HG03558 (cell line): ENCODE data around the gene CLEC1B.
"Not testable (repeated sequence)": the region's sequence is repeated elsewhere in the genome, so short reads cannot be mapped to it uniquely, and the experiment has no call there.

Experiments
- ATAC-seq: cut with Tn5 transposase; IDR thresholded peaks from one replicate; pipeline ENCODE4 v1.9.1; 2021; ENCODE audit warnings: moderate number of reproducible peaks; ENCODE audit not compliant: unreplicated experiment; ENCODE audit errors: extremely low read depth

Gene CLEC1B

DNA sequence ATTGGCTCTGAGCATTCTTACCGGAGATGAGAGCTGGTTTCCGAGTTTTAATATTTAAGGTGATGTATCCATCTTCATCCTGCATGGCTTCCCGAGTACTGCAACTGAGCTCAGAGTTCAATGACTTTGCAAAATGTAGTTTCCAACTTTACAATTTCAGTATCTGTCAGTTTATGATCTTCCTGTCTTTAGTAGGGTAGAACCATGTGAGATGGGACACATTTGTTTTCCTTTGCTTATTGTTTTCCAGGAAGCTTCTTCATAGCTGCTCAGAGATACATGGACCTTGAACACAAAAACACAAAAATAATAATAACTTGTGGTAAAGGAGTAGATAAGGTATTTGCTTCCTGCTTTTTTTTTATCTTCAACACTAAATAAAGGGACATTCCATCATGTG, at the start of gene CLEC1B:
Gene CLEC1B, minus strand, starts transcription at position 106 of the 400 bp plus-strand sequence. Its CDS starts 21 bp downstream, at position 85.
- no peak for ATAC-seq

DNA sequence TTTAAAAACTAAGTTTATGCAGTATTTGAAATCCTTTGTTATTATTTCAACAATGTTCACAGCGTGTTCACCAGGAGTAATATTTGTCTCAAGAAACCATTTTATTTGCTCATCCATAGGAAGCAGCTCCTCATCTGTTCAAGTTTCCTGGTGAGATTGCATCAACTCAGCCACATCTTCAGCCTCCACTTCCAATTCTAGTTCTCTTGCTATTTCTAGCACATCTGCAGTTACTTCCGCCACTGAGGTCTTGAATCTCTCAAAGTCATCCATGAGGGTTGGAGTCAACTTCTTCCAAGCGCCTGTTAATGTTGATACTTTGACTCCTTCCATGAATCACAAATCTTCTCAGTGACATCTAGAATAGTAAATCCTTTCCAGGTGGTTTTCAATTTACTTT, 49.6 kb upstream of the CLEC1B start:
- ATAC-seq: no peak

DNA sequence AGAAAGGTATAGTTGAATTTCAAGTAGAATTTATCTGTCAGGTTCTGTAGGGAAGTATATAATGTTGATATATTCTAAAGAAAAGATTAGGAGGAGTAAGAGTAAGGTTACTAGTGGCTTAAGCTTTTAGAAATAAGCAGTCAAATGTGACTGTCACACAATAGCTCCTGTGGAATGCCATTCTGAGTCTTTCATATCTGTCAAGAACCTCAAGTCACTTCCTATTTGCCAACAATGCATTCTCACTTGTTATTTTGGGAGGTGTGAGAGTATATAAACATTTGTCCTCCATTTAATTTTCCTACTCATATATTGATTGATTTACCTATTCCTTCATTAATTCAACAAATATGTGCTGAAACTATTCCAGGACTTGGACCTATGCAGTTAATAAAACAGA, 43.2 kb upstream of the CLEC1B start:
- ATAC-seq: no peak

DNA sequence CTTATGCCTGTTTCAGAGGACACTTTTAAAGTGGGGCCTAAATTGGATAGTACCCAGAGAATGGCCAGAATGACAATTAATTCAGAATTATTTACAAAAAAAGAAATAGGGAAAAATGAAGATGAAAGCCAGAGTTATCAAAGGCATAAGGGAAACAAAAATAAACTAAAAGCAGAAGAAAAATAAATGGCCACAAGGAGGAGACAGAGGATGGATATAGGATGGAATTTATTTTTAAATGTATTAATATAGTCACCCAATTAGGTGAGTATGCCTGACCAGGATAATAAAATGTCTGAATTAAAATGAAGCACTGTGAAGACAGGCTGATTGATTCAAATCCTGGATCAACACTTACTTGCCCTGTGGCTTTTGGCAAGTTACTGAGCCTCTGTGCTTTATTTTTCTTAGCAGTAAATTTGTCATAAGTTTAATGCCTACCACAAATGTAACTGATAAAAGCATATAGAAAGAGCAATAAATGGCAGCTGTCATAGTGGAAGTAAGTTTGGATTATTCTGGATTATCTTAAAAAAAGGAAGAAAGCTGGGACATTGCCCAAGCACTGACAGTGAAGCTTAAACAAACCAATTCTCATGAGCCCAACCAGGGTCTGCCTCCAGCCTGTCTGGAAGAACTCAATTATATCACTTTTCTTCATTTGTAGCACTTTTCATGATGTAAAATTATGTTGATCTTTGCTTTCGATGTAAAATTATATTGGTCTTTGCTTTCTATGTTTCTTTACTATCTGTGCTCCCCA, 35.0 kb upstream of the CLEC1B start:
- no peak for ATAC-seq

DNA sequence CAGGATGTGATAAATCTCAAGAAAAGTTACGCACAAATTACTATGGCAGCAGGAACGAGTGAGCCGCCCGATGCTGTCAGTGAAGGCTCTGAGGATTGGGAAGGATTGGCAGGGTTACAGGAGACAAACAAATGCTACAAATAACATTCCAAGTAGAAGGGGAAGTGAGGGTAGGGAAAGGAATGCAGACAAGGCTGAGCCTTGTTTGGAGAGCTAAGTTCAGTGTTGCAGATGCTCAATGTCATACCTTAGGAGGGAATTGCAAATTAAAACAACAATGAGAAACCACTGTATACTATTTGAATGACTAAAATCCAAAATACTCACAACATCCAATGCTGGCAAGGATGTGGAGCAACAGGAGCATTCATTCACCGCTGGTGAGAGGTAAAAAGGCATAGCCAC, 32.9 kb upstream of the CLEC1B start:
- no peak for ATAC-seq

DNA sequence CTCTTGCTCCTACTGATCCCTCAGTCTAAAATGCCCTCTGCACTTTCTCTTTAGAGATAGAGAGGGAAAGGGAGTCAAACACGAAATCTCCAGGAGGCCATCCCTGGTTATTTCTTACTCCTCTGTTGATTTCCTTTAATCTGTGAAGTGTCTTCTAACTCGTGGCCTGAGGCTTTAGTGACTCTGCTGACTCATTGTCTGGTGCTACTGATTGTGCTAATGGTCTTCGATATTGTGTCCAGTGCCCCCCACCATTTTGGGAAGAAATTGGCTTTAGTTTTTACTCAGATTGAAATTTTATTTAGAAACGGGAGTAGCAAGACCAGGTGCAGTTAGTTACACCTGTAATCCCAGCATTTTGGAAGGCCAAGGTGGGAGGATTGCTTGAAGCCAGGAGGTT, 32.4 kb upstream of the CLEC1B start:
- no peak for ATAC-seq

DNA sequence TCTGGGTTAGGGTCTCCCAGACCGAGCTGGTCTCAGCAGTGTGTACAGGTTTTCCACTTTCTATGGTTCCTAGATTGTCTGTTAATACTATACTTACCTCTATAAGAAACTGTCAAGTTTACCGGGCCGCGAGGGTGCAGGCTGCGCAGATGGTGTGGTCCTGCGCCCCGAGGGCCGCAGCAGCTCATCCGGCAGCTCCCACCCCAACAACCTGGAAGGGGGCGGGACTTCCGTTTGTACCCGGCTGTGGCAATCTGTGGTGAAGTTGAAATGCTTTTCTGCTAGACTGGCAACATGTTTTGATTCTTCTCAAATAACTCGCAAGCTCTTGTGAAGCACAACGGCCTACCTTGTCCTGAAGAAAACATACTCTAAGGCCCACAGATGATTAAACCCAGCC, 31.5 kb upstream of the CLEC1B start, which contains the start of gene CLEC9A:
Gene CLEC9A, plus strand, starts transcription at position 237 of the 400 bp plus-strand sequence. CDS start 22,006 bp downstream, outside the sequence.
- ATAC-seq: no peak

DNA sequence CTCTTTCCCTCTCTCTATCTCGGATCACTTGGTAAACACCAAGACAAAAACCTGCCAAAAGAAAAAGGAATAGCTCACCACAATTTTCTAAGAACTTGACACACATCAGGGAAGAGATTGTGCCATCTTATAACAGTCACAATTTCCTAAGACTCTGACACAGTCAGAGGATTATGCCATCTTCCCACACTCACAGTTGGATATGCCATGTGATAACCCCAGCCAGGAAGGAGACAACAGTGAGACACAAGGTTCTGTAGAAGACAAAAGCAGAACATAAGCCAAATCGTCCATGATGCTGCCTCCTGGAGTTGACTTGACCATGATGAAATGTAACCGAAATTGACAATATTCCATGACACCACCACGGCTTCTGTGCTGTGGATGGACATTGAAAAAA, 28.8 kb upstream of the CLEC1B start:
- no peak for ATAC-seq

DNA sequence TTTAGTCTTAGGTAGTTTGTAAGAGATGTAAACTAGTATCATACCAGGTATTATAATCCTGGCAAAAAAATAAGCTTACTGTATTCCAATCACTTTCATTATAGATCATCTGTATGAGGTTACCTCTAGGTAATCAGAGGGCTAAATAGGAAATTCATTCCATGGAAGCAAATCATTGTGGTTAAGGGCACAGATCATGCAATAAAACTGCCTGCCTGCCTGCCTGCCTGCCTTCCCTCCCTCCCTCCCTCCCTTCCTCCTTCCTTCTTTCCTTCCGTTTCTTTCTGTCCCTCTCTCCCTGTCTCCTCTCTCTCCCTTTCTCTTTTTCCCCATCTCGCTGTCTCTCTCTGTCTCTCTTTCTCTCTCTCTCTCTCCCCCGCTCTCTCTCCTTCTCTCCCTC, 28.4 kb upstream of the CLEC1B start:
- no peak for ATAC-seq

DNA sequence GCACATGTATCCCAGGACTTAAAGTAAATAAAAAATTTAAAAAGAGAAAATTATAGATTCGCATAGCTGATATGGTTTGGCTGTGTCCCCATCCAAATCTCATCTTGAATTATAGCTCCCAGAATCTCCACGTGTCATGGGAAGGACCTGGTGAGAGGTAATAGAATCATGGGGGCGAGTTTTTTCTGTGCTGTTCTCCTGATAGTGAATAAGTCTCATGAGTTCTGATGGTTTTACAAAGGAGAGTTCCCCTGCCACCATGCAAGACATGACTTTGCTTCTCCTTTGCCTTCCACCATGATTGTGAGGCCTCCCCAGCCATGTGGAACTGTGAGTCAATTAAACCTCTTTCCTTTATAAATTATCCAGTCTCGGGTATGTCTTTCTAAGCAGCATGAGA, 27.7 kb upstream of the CLEC1B start:
- ATAC-seq: not testable (repeated sequence)

DNA sequence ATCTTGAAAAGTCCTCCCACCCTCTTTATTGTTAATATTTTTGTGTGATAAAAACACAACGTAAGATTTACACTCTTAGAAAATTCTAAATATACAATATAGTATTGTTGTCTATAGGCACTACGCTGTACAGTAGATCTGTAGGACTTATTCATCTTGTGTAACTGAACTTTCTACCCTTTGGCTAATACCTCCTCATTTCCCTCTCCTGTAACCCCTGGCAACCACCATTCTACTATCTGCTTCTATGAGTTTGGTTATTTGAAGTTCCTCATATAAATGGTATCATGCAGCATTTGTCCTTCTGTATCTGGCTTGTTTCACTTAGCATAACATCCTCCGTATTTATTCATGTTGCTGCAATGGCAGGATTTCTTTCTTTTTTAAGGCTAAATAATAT, 26.3 kb upstream of the CLEC1B start:
- no peak for ATAC-seq

DNA sequence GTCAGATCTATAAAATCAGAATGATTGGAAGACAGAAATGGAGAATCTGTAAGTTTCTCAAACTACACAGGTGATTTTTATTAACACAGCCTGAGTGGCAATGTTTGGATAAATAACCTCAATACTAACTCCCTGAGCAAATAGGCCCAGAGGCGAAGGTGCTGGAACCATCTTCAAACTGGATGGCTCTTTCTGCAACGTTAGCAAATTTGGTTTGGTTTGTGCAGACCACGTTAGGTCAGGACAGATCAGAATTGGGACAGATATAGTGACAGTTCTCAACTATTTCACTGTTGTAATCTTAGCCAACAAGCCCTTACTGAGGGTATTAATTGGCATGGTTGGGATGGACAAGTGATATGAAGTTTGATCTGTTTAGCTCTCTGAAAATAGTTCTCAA, 22.4 kb upstream of the CLEC1B start:
- ATAC-seq: no peak

DNA sequence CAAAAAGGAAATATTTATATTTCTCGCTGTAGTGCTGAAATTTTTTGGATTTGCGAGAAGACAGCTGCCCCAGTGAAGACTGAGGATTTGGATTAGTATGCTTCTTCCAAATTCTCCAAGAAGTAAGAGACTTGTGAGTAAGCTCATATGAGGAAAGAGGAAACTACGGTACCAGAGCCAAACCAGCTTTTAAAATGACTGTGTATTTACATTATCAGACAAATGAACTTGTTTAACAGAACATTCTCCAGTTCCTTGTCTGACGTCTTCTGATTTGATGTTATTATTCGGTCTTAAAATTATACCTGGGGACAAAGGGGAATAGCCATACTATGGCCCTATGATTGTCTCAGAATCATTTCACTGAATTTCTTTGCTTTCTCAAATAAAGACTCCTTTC, 19.5 kb upstream of the CLEC1B start:
- no peak for ATAC-seq

DNA sequence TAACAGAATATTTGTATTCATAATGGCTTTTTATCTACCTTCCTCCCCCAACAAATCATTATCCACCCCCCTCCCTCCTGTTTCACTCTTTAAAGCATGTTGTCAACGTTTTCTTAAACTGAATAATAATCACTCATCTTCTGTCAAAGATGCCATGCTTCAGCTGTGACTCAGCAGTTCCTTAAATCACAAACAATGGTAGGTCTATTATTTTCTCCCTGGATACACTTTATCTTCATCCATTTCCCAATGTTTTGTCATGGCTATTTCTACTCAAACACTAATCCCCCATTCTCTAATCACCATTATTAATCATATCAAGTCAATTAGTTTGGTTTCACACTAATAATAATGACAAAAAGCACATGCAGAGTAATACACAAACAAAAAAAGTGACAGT, 18.0 kb upstream of the CLEC1B start:
- ATAC-seq: no peak

DNA sequence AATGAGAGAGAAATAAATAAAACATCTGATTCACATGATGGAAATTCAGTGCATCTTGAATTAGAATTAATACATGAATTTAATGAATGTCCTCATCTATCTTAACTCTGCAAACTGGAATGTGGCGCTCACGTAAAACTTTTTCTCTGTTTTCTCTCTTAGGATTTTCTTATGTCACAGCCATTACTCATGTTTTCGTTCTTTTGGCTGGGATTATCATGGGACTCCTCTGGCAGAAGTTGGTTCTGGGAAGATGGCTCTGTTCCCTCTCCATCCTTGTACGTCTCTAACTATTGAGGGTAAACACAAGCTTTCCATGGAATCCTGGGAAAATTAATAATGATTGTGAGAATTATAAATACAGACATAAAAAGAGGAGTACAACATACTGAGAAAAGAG, 16.5 kb upstream of the CLEC1B start:
- no peak for ATAC-seq

DNA sequence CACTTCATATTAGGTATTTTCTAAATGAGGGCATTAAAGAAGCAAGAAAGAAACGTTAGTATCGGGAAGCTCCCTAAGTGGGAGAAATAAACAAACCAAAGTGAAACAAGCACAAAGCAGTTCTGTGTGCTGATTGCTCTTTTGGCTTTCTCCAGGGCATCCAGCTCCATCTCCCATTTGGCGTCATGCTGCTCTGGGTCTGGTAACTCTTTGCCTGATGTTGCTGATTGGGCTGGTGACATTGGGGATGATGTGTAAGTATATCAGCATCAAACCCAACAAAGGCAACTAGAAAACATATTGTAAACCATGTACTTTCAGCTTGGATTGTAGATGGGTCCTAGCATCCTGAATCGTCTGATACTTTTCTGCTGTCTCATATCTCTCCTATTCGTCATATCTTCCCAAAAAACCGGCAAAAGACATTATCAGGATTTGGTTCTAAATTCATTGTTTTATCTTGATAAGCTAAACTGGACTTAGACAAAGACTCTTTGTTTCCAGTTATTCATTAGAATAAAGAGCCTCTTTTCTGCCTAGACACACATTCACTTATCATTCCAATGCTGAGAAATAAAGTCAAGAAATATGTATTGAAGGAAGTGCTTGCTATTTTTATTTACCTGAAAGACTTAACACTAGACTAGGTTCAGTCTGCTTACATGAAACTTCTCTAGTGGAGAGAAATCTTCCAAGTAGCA, 13.9 kb upstream of the CLEC1B start:
- ATAC-seq: no peak

DNA sequence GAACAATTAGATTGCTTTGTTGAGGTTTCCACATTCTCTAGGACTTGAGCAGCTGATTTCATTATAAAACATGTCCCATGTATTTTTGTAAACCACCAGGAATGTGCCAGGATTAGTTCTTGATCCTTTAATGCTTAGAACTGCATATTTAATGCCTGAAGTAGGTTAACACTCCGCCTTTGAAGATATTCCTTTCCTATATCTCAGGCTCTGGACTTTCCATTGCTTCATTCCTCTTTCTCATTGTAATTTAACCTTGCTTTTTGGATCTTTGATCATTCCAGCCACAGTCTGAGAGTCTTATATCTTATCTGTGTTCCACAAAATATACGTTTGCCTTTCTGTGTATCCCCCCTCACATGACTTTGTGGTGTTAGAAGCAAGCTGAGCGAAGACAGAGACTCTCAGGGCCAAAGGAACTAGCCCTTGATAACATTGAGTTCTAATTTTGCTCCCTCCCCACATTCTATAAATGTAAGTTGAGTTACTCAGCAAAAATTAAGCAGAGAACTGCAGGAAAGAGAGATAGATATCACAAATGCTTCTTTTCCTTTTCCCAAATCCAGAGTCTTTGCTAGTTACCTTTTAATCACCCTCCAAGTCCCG, 2.4 kb upstream of the CLEC1B start:
- no peak for ATAC-seq

DNA sequence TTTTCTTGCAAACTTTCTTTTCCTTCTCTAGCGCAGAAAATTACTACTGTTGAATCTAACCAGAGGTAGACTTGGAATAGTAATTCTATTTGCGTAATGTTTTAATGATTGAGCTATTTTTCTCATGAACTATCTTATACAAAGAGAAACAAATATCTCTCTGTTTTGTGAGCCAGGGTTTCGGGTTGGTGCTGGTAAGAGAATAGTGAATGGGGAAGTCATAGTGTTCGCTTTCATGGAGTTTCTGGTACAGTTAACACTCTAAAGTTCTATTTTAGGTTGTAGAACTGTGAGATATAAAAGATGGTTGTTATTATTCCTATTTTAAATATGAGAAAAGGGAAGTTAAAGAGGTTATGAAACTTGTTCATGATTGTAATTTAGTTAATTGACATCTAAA, 6.6 kb downstream of the CLEC1B start:
- no peak for ATAC-seq

DNA sequence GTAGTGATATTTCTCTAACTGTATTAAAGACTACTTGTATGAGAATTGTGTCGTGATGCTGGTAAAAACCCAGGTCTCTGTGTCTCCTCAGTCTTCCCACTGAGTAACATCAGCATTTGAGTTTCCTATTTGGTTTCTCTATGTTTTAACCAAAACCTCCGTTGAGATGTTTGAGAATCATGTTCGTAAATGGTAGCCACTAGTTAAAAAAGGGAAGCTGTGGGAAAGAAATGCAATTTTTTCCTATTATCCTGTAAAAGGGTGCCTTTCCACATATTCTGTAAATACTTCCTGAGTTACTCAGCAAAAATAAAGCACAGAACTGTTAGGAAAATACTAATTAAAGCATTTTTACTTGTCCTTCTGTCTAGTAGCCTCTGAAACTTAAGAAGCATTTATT, 7.0 kb downstream of the CLEC1B start:
- no peak for ATAC-seq

DNA sequence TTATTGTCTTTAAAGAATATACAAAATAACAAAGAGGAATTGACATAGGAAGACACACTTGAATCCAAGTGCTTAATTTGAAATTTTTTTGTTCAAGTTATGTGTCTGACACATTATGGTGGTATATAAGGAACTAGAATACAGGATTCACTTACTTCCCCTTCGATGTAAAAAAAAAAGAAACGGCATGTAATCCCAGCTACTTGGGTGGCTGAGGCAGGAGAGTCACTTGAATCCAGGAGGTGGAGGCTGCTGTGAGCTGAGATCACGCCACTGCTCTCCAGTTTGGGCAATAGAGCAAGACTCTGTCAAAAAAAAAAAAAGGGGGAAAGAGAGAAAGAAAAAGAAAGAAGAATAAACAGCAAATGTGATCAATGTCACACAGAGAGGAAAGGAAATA, 18.8 kb downstream of the CLEC1B start:
- no peak for ATAC-seq

DNA sequence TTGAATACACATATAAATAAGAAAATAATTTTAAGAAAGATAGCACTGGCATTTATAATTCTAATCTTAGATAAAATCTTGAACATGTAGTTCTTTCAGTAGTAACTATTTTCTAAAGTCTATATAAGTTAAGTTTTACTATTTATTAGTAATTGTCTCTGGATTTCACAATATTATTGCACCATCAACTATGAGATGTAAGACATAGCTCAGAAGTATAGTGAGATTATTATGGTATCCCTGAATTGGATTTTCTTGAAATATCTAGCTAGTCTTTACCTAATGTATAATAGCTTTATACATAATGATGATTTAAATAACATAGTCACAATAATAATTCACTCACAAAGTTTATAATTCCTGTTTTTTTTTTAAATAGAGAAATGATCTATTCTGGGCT, 21.0 kb downstream of the CLEC1B start:
- no peak for ATAC-seq
